Erythroblast (primary cell): ENCODE results near the gene ACTR8.

ENCODE experiments used
- GATA1 ChIP-seq: IDR thresholded peaks from 2 replicates; pipeline ENCODE4 v1.6.1; 2011; ENCODE audit warnings: low read depth, mild to moderate bottlenecking, control low read depth, low read length, moderate library complexity
- POLR2A ChIP-seq: IDR thresholded peaks from 2 replicates; pipeline ENCODE4 v1.6.1; 2011; ENCODE audit warnings: mild to moderate bottlenecking, low read length

DNA sequence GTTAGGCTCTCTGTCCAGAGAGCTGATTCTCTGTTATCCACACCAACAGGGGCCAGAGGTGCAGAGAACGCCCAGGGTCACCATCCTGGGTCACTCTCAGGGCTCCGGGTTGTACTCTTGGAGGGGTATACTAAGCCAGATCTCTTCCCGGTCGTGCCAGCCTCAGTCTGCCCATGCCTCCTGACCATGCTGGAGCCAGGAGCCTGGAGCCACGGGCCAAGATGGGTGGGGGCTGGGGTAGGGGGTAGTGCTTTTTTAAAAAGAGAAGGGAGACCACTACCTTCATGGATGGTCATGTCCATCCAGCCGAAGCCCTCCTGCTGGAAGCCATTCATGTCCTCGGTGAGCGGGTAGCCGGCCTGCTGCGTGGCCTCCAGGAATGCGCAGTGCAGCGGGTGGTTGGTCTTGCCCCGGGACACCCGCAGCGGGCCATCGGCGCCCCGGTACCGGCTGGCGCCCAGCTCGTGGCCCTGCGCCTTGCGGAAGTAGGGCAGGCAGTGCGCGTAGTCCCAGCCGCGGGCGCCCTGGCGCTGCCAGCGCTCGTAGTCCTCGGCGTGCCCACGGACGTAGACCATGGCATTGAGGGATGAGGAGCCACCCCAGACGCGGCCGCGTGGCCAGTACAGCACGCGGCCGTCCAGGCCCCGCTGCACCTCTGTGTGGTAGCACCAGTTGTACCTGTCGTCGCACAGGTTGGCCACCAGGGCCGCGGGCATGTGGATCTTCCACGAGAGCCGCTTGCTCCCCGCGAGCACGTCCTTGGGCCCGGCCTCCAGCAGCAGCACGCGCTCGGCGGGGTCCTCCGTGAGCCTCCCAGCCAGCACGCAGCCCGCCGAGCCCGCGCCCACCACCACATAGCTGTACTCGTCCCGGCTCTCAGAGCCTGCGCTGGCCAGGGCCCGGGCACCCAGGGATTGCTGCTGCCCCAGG is 58.7 kb downstream of the ACTR8 start:
- TF ChIP-seq POLR2A (no peak), GATA1 (no peak)
